Activated naive CD8-positive, alpha-beta T cell treated with anti-CD3 and anti-CD28 coated beads, Interleukin-2, amount 10 ng/mL, durations not matched to agents 7 days and 5 days (primary cell): ENCODE results near the gene LAMB1. TPM values are rescaled to one million over a fixed set of nuclear protein-coding genes. Genes with fewer than 3 reads are reported as not detected.
"Not testable (repeated sequence)": the region's sequence is repeated elsewhere in the genome, so short reads cannot be mapped to it uniquely, and the experiment has no call there.

Experiments used
- ATAC-seq: fragments of 150-1000 bp; cut with Tn5 transposase; one replicate; pipeline ENCODE4 v1.10.0; 2021; ENCODE audit warnings: low read depth, moderate library complexity
- POLR2A ChIA-PET: fragments of 350-600 bp; sonication (Branson Sonifier 250); formaldehyde crosslinking; loops from one replicate; lab custom pipeline; 2021; ENCODE audit warnings: antibody characterized with exemption; lab: Charles Lee
- DNase-seq: peaks from one replicate; pipeline ENCODE4 v3.0.0; 2021
- H3K27ac Mint-ChIP-seq: one replicate; pipeline ENCODE4 v1.8.0; 2022; ENCODE audit warnings: mild to moderate bottlenecking, mixed read lengths
- H3K27me3 Mint-ChIP-seq: one replicate; pipeline ENCODE4 v1.8.0; 2022; ENCODE audit warnings: mild to moderate bottlenecking, moderate library complexity, mixed read lengths
- H3K36me3 Mint-ChIP-seq: one replicate; pipeline ENCODE4 v1.8.0; 2021; ENCODE audit warnings: mild to moderate bottlenecking, mixed read lengths
- H3K4me1 Mint-ChIP-seq: one replicate; pipeline ENCODE4 v1.8.0; 2021; ENCODE audit warnings: mixed read lengths
- H3K4me3 Mint-ChIP-seq: one replicate; pipeline ENCODE4 v1.8.0; 2022; ENCODE audit warnings: mild to moderate bottlenecking, moderate library complexity, mixed read lengths
- H3K9me3 Mint-ChIP-seq: one replicate; pipeline ENCODE4 v1.8.0; 2021; ENCODE audit warnings: mixed read lengths
- total RNA-seq, 2 experiments: library from RNA; stranded (reverse); gene quantifications; one replicate each; pipeline ENCODE4 v1.2.3, GENCODE V29; 2021

The LAMB1 gene
- total RNA-seq, 2 experiments from 2014 or later: not detected

DNA sequence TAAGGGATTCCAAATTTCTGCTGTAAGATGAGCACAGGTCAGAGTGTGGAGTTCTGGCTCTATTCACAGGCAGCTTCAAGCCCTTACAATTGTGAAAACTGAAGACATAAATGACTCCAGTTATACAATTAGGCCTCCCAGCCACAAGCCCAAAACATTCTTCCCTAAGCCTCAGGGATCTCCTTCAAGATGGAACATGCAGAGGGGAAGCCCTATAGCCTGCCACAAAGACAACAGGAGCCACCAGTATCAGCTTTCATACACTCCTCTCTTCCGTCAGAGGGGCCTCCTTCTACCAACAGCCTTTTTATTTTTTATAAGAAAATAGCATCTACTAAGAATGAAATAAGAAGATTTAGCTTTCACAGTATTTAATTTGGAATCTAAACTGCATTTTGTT is 65.4 kb downstream of the LAMB1 start:
- Mint-ChIP-seq H3K36me3 (peaks cover 15% of the 10 kb centered on the region), H3K27ac (no peak overlapping the region), H3K9me3 (no peaks in the 10 kb centered on the region), H3K27me3 (no peaks in the 10 kb centered on the region), H3K4me3 (no peak overlapping the region), H3K4me1 (peaks cover 4% of the 10 kb centered on the region)
- POLR2A ChIA-PET: no interaction called here
- ATAC-seq: no peak
- no peak for DNase-seq

- POLR2A ChIA-PET: no interaction called here
- Mint-ChIP-seq H3K4me1 (peaks cover 2% of the 10 kb centered on the region), H3K27me3 (no peaks in the 10 kb centered on the region), H3K36me3 (peaks cover 20% of the 10 kb centered on the region), H3K4me3 (no peak overlapping the region), H3K27ac (no peak overlapping the region), H3K9me3 (no peaks in the 10 kb centered on the region)
- ATAC-seq: no peak
- no peak for DNase-seq
Measured at GRCh38 chr7:107936312-107936711, 66.6 kb downstream of the LAMB1 start.

DNA sequence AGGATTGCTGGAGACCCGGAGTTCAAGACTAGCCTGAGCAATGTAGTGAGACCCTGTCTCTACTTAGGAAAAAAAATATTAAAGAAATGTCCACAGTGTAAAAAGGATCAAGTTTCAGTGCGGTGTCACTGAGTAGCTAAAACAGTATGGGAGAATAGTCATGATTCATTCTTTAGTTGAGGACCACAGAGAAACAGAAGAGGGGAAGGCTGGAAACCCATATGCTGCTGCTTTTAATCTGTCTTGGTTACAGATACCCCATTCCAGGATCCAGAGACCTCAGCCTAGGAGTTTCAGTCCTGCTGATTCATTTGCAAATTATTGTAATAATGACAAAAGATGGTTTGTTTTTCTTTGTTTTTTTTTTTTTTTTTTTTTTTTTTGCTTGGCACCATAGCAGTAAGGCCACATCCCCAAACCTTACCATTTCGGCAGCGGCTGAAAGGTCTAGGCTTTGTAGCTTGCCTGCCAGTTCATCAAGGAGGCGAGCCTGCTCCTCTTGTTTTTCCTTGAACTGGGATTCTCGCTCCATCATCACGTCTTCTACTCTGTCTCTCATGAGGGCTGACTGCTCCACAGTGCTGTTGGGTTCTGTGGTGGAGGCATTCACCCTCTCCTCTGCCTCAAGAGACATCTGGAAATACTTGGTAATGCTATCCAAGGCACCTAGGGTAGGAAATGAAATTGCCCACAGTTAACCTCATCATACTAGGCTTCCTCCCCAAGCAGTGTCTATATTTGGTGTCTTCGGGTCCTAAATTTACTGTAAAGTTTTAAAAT is 67.8 kb downstream of the LAMB1 start:
- POLR2A ChIA-PET: no interaction called here

GRCh38 chr7:107933386-107934013 is 69.5 kb downstream of the LAMB1 start:
- H3K27me3 Mint-ChIP-seq: no peaks in the 10 kb centered on the region
- no peak overlapping the region for H3K4me3 Mint-ChIP-seq
- DNase-seq (no peak), ATAC-seq (no peak)
- H3K4me1 Mint-ChIP-seq: peaks cover 2% of the 10 kb centered on the region
- H3K27ac Mint-ChIP-seq: no peak overlapping the region
- POLR2A ChIA-PET: no interaction called here
- H3K36me3 Mint-ChIP-seq: peaks cover 24% of the 10 kb centered on the region
- no peaks in the 10 kb centered on the region for H3K9me3 Mint-ChIP-seq

More for the DNA sequence above, 67.8 kb downstream of the LAMB1 start:
- ATAC-seq (no peak), DNase-seq (no peak)
- no peak overlapping the region for H3K4me3 Mint-ChIP-seq
- H3K27me3 Mint-ChIP-seq: no peaks in the 10 kb centered on the region
- H3K36me3 Mint-ChIP-seq: peaks cover 18% of the 10 kb centered on the region
- no peak overlapping the region for H3K27ac Mint-ChIP-seq
- H3K9me3 Mint-ChIP-seq: no peaks in the 10 kb centered on the region
- peaks cover 2% of the 10 kb centered on the region for H3K4me1 Mint-ChIP-seq

- Mint-ChIP-seq H3K36me3 (peaks cover 24% of the 10 kb centered on the region), H3K4me1 (peaks cover 2% of the 10 kb centered on the region), H3K27ac (no peak overlapping the region), H3K9me3 (no peaks in the 10 kb centered on the region), H3K4me3 (no peak overlapping the region), H3K27me3 (no peaks in the 10 kb centered on the region)
- DNase-seq: no peak
- POLR2A ChIA-PET: no interaction called here
- ATAC-seq: no peak
Measured at GRCh38 chr7:107932805-107933204, 70.2 kb downstream of the LAMB1 start.

- POLR2A ChIA-PET: no interaction called here
- H3K4me1 Mint-ChIP-seq: peaks cover 2% of the 10 kb centered on the region
- no peaks in the 10 kb centered on the region for H3K27me3 Mint-ChIP-seq
- no peak for ATAC-seq
- no peak for DNase-seq
- no peak overlapping the region for H3K27ac Mint-ChIP-seq
- no peak overlapping the region for H3K4me3 Mint-ChIP-seq
- H3K9me3 Mint-ChIP-seq: no peaks in the 10 kb centered on the region
- peaks cover 24% of the 10 kb centered on the region for H3K36me3 Mint-ChIP-seq
Measured at GRCh38 chr7:107931740-107932515, 71.0 kb downstream of the LAMB1 start.

- Mint-ChIP-seq H3K27ac (no peak overlapping the region), H3K4me3 (no peak overlapping the region), H3K4me1 (peaks cover 20% of the 10 kb centered on the region), H3K9me3 (no peaks in the 10 kb centered on the region), H3K36me3 (peaks cover 33% of the 10 kb centered on the region), H3K27me3 (no peaks in the 10 kb centered on the region)
- POLR2A ChIA-PET: no interaction called here
- DNase-seq (no peak), ATAC-seq (no peak)
Measured at GRCh38 chr7:107926481-107926880, 76.5 kb downstream of the LAMB1 start.

DNA sequence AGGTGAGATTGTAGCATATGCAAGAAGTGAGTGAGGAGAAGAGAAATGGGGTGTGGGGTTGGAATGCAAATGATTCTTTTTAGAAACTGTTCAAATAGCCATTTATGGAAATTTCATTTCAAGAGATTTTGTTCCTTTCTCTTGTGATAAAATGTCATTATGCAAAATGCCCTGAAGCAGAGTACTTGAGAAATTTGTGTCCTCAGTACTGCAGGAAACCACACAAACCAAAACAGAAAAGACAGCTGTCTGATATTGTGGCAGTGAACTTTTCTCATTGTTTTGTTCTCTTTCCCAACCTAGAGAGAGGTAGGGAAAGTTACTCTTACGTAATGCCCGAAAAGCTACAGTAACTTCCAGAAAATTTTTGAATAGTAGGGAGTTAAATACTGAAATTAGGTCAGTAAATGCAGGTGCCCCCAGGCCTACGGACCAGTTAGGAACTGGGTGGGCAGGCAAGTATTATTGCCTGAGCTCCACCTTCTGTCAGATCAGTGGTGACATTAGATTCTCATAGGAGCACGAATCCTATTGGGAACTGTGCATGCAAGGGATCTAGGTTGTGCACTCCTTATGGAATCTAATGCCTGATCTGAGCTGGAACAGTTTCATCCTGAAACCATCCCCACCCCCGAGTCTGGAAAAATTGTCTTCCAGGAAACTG is 78.0 kb downstream of the LAMB1 start:
- no peak overlapping the region for H3K27ac Mint-ChIP-seq
- POLR2A ChIA-PET: no interaction called here
- peak overlapping the region; percentile 7 for H3K4me3 Mint-ChIP-seq
- H3K27me3 Mint-ChIP-seq: no peaks in the 10 kb centered on the region
- no peak for DNase-seq
- peaks cover 28% of the 10 kb centered on the region for H3K4me1 Mint-ChIP-seq
- ATAC-seq: peak; percentile 68
- H3K36me3 Mint-ChIP-seq: peaks cover 43% of the 10 kb centered on the region
- no peaks in the 10 kb centered on the region for H3K9me3 Mint-ChIP-seq

DNA sequence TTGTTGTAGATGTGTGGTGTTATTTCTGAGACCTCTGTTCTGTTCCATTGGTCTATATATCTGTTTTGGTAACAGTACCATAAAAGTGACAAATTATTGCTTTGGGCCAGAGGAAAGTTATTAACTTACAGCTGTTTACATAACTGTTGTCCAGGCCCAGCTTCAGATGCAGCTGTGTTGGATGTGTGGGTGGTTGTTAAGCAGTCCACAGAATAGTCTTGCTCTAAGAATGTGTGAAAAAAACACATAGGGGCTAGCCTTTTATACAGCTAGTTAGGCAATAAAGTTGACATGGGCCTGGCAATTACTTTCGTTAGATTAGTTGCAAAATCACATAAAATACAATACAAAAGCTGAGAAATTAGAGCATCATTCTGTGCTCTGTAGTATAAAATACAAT is 80.1 kb downstream of the LAMB1 start:
- no peak overlapping the region for H3K27ac Mint-ChIP-seq
- POLR2A ChIA-PET: no interaction called here
- H3K9me3 Mint-ChIP-seq: no peaks in the 10 kb centered on the region
- no peak for DNase-seq
- H3K4me3 Mint-ChIP-seq: no peak overlapping the region
- no peak for ATAC-seq
- H3K36me3 Mint-ChIP-seq: peaks cover 53% of the 10 kb centered on the region
- no peaks in the 10 kb centered on the region for H3K27me3 Mint-ChIP-seq
- peaks cover 28% of the 10 kb centered on the region for H3K4me1 Mint-ChIP-seq

- H3K4me3 Mint-ChIP-seq, POLR2A ChIA-PET, DNase-seq, H3K27ac Mint-ChIP-seq, H3K9me3 Mint-ChIP-seq, H3K27me3 Mint-ChIP-seq, ATAC-seq: not testable (repeated sequence)
- H3K36me3 Mint-ChIP-seq: peaks cover 61% of the 10 kb centered on the region
- peaks cover 28% of the 10 kb centered on the region for H3K4me1 Mint-ChIP-seq
Measured at GRCh38 chr7:107921826-107922225, 81.1 kb downstream of the LAMB1 start.

DNA sequence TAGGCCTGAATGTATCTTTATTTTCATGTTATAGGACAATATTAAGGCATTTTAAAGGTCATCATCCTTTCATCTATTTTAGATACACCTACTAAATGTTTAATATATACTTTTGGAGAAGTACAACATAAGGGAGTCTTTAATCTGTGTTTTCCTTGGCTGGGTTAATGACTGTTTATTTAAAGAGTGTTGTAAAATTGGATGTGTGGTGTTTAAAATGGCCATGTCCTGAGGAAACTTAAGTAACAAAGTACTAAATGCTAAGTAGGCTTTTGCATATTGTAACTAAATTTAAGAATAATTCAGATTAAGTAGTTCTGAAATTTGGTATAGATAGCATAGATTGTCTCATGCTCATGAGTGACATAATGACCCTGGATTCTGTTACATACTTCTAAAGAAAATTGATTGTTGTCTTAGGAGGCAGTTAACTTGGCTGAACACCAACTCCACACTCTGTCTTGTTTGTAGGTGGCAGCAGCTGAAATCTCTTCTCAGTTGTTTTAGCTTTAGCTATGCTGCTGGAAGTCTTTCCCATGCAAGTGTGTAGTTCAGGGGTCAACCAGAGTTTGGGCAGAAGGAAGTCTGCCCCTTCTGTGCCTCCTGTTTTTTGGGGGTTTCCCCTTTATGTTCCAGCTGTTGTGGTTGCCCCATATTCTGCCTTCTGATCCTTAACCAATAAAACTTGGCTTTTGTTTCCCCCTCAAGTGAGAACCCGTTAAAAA is 82.8 kb downstream of the LAMB1 start:
- no peak overlapping the region for H3K4me3 Mint-ChIP-seq
- H3K4me1 Mint-ChIP-seq: peaks cover 26% of the 10 kb centered on the region
- no peaks in the 10 kb centered on the region for H3K9me3 Mint-ChIP-seq
- ATAC-seq (peak; percentile 36), DNase-seq (no peak)
- peaks cover 63% of the 10 kb centered on the region for H3K36me3 Mint-ChIP-seq
- POLR2A ChIA-PET: no interaction called here
- no peaks in the 10 kb centered on the region for H3K27me3 Mint-ChIP-seq
- no peak overlapping the region for H3K27ac Mint-ChIP-seq

DNA sequence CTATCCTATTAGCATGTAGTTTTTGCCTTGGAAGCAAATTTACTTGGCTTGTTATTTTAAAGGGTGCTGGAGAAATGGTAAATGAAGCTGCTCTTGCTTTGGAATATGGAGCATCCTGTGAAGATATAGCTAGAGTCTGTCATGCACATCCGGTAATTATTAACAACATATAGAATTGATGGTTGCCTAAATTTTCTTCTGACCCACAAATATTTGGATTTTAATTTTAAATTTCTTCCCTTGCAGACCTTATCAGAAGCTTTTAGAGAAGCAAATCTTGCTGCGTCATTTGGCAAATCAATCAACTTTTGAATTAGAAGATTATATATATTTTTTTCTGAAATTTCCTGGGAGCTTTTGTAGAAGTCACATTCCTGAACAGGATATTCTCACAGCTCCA is 84.0 kb downstream of the LAMB1 start:
- Mint-ChIP-seq H3K27me3 (no peaks in the 10 kb centered on the region), H3K27ac (no peak overlapping the region), H3K4me3 (no peak overlapping the region), H3K9me3 (no peaks in the 10 kb centered on the region), H3K36me3 (peaks cover 69% of the 10 kb centered on the region), H3K4me1 (peaks cover 19% of the 10 kb centered on the region)
- POLR2A ChIA-PET: no interaction called here
- ATAC-seq: no peak
- DNase-seq: no peak
